Measurements from ENCODE around the gene SUPT3H.

DNA sequence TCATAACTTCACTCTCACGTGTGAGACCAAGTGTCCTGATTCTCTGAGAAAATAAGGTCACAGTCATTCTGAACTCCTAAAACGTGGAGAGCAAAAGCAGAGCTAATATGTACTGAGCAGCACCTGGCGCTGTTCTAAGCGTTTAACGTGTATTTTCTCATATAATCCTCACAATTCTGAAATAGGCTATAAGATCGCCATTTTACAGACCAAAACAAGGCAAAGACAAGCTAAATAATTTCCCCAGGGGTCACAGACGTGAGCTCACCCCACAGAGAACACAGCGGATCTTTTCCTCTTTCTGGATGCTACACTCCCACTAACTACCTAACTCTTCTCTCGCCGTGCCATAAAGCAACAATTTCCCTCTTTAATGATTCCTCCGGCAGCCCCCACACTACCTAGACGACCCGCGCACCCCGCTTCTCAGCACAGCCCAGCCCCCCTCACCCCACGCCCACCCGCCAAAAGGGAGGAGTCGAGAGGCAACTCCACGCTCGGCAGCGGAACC, 636 bp downstream of the SUPT3H start:
- no peak for TF ChIP-seq CREB1 (IDR thresholded peaks at IDR 0.05; ENCODE audit: low read depth)
- TF ChIP-seq, protein P1, sequence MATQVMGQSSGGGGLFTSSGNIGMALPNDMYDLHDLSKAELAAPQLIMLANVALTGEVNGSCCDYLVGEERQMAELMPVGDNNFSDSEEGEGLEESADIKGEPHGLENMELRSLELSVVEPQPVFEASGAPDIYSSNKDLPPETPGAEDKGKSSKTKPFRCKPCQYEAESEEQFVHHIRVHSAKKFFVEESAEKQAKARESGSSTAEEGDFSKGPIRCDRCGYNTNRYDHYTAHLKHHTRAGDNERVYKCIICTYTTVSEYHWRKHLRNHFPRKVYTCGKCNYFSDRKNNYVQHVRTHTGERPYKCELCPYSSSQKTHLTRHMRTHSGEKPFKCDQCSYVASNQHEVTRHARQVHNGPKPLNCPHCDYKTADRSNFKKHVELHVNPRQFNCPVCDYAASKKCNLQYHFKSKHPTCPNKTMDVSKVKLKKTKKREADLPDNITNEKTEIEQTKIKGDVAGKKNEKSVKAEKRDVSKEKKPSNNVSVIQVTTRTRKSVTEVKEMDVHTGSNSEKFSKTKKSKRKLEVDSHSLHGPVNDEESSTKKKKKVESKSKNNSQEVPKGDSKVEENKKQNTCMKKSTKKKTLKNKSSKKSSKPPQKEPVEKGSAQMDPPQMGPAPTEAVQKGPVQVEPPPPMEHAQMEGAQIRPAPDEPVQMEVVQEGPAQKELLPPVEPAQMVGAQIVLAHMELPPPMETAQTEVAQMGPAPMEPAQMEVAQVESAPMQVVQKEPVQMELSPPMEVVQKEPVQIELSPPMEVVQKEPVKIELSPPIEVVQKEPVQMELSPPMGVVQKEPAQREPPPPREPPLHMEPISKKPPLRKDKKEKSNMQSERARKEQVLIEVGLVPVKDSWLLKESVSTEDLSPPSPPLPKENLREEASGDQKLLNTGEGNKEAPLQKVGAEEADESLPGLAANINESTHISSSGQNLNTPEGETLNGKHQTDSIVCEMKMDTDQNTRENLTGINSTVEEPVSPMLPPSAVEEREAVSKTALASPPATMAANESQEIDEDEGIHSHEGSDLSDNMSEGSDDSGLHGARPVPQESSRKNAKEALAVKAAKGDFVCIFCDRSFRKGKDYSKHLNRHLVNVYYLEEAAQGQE (IDR thresholded peaks at IDR 0.05; ENCODE audit: low read depth) = no peak
- no peak; the same call in 1 of the 2 replicates for TF ChIP-seq TAF1 (IDR thresholded peaks at IDR 0.05; ENCODE audit: low read depth)
- TF ChIP-seq USF1 (IDR thresholded peaks at IDR 0.05) = no peak
- TF ChIP-seq YY1 (IDR thresholded peaks at IDR 0.05; ENCODE audit: low read depth) = no peak
- TF ChIP-seq EGR1 (IDR thresholded peaks at IDR 0.05) = no peak
- TF ChIP-seq RAD21 (IDR thresholded peaks at IDR 0.05; ENCODE audit: low read depth) = no peak
- TF ChIP-seq FOXM1 (IDR thresholded peaks at IDR 0.05; ENCODE audit: borderline replicate concordance, low read depth) = no peak
- TF ChIP-seq, protein P2, sequence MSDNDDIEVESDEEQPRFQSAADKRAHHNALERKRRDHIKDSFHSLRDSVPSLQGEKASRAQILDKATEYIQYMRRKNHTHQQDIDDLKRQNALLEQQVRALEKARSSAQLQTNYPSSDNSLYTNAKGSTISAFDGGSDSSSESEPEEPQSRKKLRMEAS (IDR thresholded peaks at IDR 0.05) = no peak
- no peak for TF ChIP-seq CEBPB (IDR thresholded peaks at IDR 0.05)
